AG09309 (cell line): ENCODE data around the gene UTP25.

Experiments
- DNase-seq: peaks from one replicate; pipeline ENCODE4 v3.0.0-alpha.2; 2010; ENCODE audit warnings: low read depth
- H3K4me3 ChIP-seq: 2 replicates; pipeline ENCODE4 v1.5.1; 2011; ENCODE audit warnings: mild to moderate bottlenecking, low read depth, low read length, moderate library complexity; ENCODE audit not compliant: control insufficient read depth
- TF ChIP-seq, protein P1 (sequence below): IDR thresholded peaks from 2 replicates; pipeline ENCODE4 v1.5.1; 2011; ENCODE audit warnings: mild to moderate bottlenecking, low read depth, low read length, inconsistent platforms; ENCODE audit not compliant: insufficient read depth, control insufficient read depth; ENCODE audit errors: missing control alignments

UTP25 gene

DNA sequence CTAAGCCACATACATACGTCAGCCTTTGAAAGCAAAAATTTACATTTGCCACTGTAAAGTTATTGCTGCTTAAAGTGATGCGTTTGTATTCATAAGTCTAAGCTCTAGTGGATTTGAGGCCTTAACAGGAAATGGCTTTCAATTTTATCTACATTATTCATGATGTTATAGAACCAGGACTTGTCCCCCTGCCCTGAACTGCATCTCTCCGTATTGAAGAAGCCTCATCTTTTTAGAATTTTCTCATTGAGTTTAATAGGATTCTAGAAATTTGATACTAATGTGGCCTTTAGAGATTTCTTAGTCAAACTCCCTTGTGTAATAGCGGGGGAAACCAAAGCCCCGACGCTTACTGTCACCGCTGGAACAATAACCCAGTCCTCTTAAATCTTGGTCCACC, 9.9 kb downstream of the UTP25 start:
- no peak for DNase-seq
- TF ChIP-seq, protein P1, sequence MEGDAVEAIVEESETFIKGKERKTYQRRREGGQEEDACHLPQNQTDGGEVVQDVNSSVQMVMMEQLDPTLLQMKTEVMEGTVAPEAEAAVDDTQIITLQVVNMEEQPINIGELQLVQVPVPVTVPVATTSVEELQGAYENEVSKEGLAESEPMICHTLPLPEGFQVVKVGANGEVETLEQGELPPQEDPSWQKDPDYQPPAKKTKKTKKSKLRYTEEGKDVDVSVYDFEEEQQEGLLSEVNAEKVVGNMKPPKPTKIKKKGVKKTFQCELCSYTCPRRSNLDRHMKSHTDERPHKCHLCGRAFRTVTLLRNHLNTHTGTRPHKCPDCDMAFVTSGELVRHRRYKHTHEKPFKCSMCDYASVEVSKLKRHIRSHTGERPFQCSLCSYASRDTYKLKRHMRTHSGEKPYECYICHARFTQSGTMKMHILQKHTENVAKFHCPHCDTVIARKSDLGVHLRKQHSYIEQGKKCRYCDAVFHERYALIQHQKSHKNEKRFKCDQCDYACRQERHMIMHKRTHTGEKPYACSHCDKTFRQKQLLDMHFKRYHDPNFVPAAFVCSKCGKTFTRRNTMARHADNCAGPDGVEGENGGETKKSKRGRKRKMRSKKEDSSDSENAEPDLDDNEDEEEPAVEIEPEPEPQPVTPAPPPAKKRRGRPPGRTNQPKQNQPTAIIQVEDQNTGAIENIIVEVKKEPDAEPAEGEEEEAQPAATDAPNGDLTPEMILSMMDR: no peak
- no peak overlapping the region for H3K4me3 ChIP-seq

- TF ChIP-seq, protein P1: no peak
- no peak overlapping the region for H3K4me3 ChIP-seq
- DNase-seq: no peak
Measured at GRCh38 chr1:209838537-209838936, 10.8 kb downstream of the UTP25 start.

- peak; percentile 76 for DNase-seq
- TF ChIP-seq, protein P1: no peak
- H3K4me3 ChIP-seq: no peak overlapping the region
Measured at GRCh38 chr1:209839875-209840546, 12.2 kb downstream of the UTP25 start.

- DNase-seq: no peak
- TF ChIP-seq, protein P1: no peak
- no peak overlapping the region for H3K4me3 ChIP-seq
Measured at GRCh38 chr1:209840611-209841010, 12.8 kb downstream of the UTP25 start.

DNA sequence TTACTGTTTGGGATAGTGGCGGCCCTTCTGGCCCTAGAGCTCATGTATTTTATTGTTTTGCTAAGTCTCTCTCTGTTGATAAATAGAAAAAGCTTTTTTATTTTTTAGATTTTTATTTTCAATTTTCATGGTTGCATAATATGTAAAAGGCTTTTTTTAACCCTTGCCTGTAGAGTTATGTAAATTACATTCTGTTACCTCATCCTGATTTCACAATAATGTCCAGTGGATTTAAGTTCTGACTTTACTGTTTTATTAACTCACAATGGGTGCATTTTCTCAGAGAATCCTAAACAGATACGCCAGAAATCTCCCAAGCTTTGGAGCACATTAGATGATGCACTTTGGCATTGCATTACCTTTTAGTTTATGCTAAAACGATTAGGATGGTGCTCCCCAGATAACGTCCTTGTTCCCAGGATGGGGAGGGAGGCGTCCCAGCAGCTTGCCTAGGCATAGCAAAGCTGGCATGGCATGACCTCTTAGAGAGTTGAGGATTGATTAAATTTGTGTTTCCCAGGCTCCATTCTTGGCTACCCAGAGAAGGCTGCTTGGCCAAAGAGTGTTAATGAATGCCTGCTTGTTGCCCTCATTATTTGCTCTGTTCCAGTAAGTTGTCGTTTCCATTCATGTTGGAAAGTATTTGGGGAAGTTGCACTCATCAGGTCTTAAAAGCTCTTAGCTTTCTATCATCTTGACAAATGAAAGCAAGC, 17.1 kb downstream of the UTP25 start:
- no peak for DNase-seq
- TF ChIP-seq, protein P1: no peak
- no peak overlapping the region for H3K4me3 ChIP-seq

GRCh38 chr1:209845408-209845725, 17.6 kb downstream of the UTP25 start:
- H3K4me3 ChIP-seq: no peak overlapping the region
- TF ChIP-seq, protein P1: no peak
- DNase-seq: no peak

DNA sequence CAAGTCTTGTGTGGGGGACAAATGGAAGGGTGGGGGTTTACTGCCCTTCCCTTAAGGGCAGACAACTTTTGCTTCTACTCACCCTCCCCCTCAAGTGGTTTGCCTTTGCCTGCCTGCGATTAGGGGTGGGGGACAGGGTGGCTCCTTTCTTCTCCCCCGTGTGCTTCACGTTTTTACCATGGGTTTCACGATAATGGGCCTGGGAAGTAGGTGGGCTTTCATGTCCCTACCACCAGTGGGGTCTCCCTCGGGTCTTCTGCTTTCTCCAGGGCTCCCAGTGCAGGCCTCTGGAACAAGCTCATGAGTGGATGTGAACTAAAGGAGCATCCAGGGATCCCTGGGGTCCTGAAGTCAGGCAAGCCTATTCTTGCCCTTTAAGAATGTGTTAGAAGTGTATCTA, 21.6 kb downstream of the UTP25 start:
- H3K4me3 ChIP-seq: no peak overlapping the region
- no peak for DNase-seq
- TF ChIP-seq, protein P1: no peak
